Placental pericyte (primary cell): Measurements from ENCODE around the gene EXOSC1. TPM values are rescaled to one million over a fixed set of nuclear protein-coding genes. Genes with fewer than 3 reads are reported as not detected.

Experiments
- small RNA-seq: library from RNA; depleted of rRNA; stranded (forward); fragments of <200 nt; gene quantifications from one replicate; pipeline ENCODE3, GENCODE V24; 2012; ENCODE audit warnings: low replicate concordance
- total RNA-seq: library from RNA; depleted of rRNA; stranded (reverse); fragments of >200 nt; gene quantifications from 2 replicates; pipeline ENCODE4 v1.2.3, GENCODE V29; 2012

EXOSC1 gene
- total RNA-seq, result 48.1 and 54.1 TPM in 2 replicates

GRCh38 chr10:97445722-97446639 is at the start of gene EXOSC1, which contains the start of gene ZDHHC16:
Gene EXOSC1, minus strand, starts transcription at chr10:97446006. Its CDS starts 21 bp downstream, at chr10:97445985.
Gene ZDHHC16, plus strand, starts transcription at chr10:97446175. Its CDS starts 5,501 bp downstream, at chr10:97451676.

GRCh38 chr10:97425964-97426775 is 19.6 kb downstream of the EXOSC1 start, which contains the start of gene PGAM1:
Gene PGAM1, plus strand, starts transcription at chr10:97426191. Its CDS starts 117 bp downstream, at chr10:97426308.

GRCh38 chr10:97400665-97401454 is 44.9 kb downstream of the EXOSC1 start, which contains the start of gene RRP12:
Gene RRP12, minus strand, starts transcription at chr10:97401340. Its CDS starts 109 bp downstream, at chr10:97401231.

Small RNA genes lying within 50 kb of the gene (small RNA-seq; reads per million reads assigned to genes)
- not detected for gene RF00019

Other genes starting within 250 kb of the EXOSC1 start
- 2.8 and 15.2 TPM in 2 replicates for gene ARHGAP19, start 153.4 kb downstream of the EXOSC1 start, total RNA-seq
- 0.86 and 1.8 TPM in 2 replicates for gene FRAT1, start 126.7 kb downstream of the EXOSC1 start, total RNA-seq
- 3.9 and 6.0 TPM in 2 replicates for gene FRAT2, start 111.3 kb downstream of the EXOSC1 start, total RNA-seq
- gene RRP12, start 44.7 kb downstream of the EXOSC1 start, total RNA-seq, result 31.1 and 50.0 TPM in 2 replicates
- gene PGAM1, start 19.8 kb downstream of the EXOSC1 start, total RNA-seq, result 274 and 654 TPM in 2 replicates
- 55.1 and 92.6 TPM in 2 replicates for gene ZDHHC16, start 169 bp upstream of the EXOSC1 start, total RNA-seq
- 66.7 and 102 TPM in 2 replicates for gene MMS19, start 52.4 kb upstream of the EXOSC1 start, total RNA-seq
- gene UBTD1, start 52.9 kb upstream of the EXOSC1 start, total RNA-seq, result 41.6 and 54.0 TPM in 2 replicates
- not detected in 2 replicates for gene ANKRD2, start 126.8 kb upstream of the EXOSC1 start, total RNA-seq
- 0.14 and 0.44 TPM in 2 replicates for gene HOGA1, start 138.4 kb upstream of the EXOSC1 start, total RNA-seq
- gene C10orf62, start 143.7 kb upstream of the EXOSC1 start, total RNA-seq, result not detected in 2 replicates
- gene MORN4, start 187.5 kb upstream of the EXOSC1 start, total RNA-seq, result 4.6 and 5.7 TPM in 2 replicates
- gene PI4K2A, start 194.7 kb upstream of the EXOSC1 start, total RNA-seq, result 29.5 and 30.2 TPM in 2 replicates
- 18.2 and 55.8 TPM in 2 replicates for gene AVPI1, start 241.2 kb upstream of the EXOSC1 start, total RNA-seq